Hepatocyte (in vitro differentiated cells): ENCODE measurements around the gene NXPE1.

Experiments
- EZH2 ChIP-seq: fragments of 200-600 bp; sonication (generic); IDR thresholded peaks from 2 replicates; pipeline ENCODE4 v1.6.1; 2016; ENCODE audit warnings: antibody characterized with exemption, mild to moderate bottlenecking, borderline replicate concordance
- TF ChIP-seq, protein P1 (sequence below): fragments of 200-600 bp; sonication (generic); IDR thresholded peaks from 2 replicates; pipeline ENCODE4 v1.5.1; 2016; ENCODE audit warnings: antibody characterized with exemption, mild to moderate bottlenecking; ENCODE audit not compliant: poor library complexity

DNA sequence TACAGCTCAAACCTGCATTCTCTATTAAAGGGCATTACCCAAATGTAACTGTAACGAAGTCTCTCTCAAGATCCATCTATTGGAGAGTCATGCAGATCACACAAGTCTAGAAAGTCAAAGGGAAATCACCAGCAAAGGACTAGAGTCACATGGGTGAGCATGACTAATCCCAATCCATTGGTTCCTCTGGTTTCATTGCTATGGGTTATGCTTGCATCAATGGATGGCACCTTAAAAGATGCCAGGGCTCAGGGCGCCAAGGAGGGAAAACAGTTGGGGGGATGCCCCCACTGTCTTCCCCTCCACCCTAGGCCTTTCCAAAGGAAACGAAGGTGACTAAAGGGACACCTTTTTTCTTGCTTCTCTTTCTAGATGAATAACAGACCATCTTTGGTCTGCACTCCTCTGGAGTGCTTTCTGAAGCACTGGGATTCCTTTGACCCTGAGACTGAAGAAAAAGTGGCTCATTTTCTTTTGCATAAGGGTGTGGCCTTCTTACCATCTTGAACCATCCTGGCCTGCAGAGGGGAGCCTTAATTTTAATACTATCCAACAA, 27.8 kb upstream of the NXPE1 start:
- TF ChIP-seq, protein P1, sequence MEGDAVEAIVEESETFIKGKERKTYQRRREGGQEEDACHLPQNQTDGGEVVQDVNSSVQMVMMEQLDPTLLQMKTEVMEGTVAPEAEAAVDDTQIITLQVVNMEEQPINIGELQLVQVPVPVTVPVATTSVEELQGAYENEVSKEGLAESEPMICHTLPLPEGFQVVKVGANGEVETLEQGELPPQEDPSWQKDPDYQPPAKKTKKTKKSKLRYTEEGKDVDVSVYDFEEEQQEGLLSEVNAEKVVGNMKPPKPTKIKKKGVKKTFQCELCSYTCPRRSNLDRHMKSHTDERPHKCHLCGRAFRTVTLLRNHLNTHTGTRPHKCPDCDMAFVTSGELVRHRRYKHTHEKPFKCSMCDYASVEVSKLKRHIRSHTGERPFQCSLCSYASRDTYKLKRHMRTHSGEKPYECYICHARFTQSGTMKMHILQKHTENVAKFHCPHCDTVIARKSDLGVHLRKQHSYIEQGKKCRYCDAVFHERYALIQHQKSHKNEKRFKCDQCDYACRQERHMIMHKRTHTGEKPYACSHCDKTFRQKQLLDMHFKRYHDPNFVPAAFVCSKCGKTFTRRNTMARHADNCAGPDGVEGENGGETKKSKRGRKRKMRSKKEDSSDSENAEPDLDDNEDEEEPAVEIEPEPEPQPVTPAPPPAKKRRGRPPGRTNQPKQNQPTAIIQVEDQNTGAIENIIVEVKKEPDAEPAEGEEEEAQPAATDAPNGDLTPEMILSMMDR = no peak
- TF ChIP-seq EZH2 = no peak
